Mesenchymal stem cell (in vitro differentiated cells and primary cell): ENCODE data around the gene INPP4A.

Source experiments
- DNase-seq: peaks from one replicate; pipeline ENCODE4 v3.0.0-alpha.2; 2013
- H2AFZ ChIP-seq: one replicate; pipeline ENCODE4 v1.6.1; 2013; ENCODE audit warnings: low read depth, mild to moderate bottlenecking, control low read depth, inconsistent platforms, low read length, moderate library complexity
- H2AK5ac ChIP-seq: 2 replicates; pipeline ENCODE4 v1.6.1; 2013; ENCODE audit warnings: low read length, moderate library complexity, mild to moderate bottlenecking, inconsistent platforms; ENCODE audit not compliant: severe bottlenecking
- H2BK120ac ChIP-seq: one replicate; pipeline ENCODE4 v1.6.1; 2013; ENCODE audit warnings: low read depth, mild to moderate bottlenecking, inconsistent platforms, low read length, moderate library complexity
- H2BK12ac ChIP-seq, 2 experiments: one replicate each; pipeline ENCODE4 v1.6.1; 2013; ENCODE audit warnings: inconsistent platforms in 2 of 2, low read length in 2 of 2, mild to moderate bottlenecking in 2 of 2, moderate library complexity in 2 of 2, control low read depth in 1 of 2
- H2BK15ac ChIP-seq: one replicate; pipeline ENCODE4 v1.6.1; 2013; ENCODE audit warnings: mild to moderate bottlenecking, low read depth, inconsistent platforms; ENCODE audit not compliant: poor library complexity, severe bottlenecking
- H2BK5ac ChIP-seq: 2 replicates; pipeline ENCODE4 v1.6.1; 2013; ENCODE audit warnings: low read depth, mild to moderate bottlenecking, low read length, control low read depth, inconsistent platforms; ENCODE audit not compliant: poor library complexity, severe bottlenecking
- H3K14ac ChIP-seq, 2 experiments: one replicate each; pipeline ENCODE4 v1.6.1; 2013; ENCODE audit warnings: inconsistent platforms in 2 of 2, low read length in 2 of 2, control low read depth in 1 of 2, mild to moderate bottlenecking in 1 of 2, moderate library complexity in 1 of 2
- H3K18ac ChIP-seq, 2 experiments: one replicate each; pipeline ENCODE4 v1.6.1; 2013; ENCODE audit warnings: inconsistent platforms in 2 of 2, low read length in 2 of 2, control low read depth in 1 of 2, low read depth in 1 of 2, mild to moderate bottlenecking in 1 of 2
- H3K23ac ChIP-seq, 2 experiments: one replicate each; pipeline ENCODE4 v1.6.1; 2013; ENCODE audit warnings: inconsistent platforms in 2 of 2, low read length in 2 of 2, mild to moderate bottlenecking in 2 of 2, moderate library complexity in 2 of 2, control low read depth in 1 of 2
- H3K27ac ChIP-seq: 2 replicates; pipeline ENCODE4 v1.5.1; 2013; ENCODE audit warnings: mild to moderate bottlenecking, moderate library complexity, low read length, control low read depth, inconsistent platforms; ENCODE audit not compliant: poor library complexity, severe bottlenecking
- H3K27me3 ChIP-seq, 2 experiments: 2 replicates each; pipeline versions ENCODE4 v1.6.1 to v1.7.0; 2013; ENCODE audit warnings: low read length in 2 of 2, mild to moderate bottlenecking in 2 of 2, moderate library complexity in 2 of 2, control low read depth in 1 of 2, inconsistent platforms in 1 of 2; ENCODE audit not compliant: control insufficient read depth in 1 of 2, insufficient read depth in 1 of 2
- H3K36me3 ChIP-seq, 2 experiments: 2 replicates each; pipeline versions ENCODE4 v1.6.1 to v1.7.0; 2013; ENCODE audit warnings: low read length in 2 of 2, control low read depth in 1 of 2, inconsistent platforms in 1 of 2, low read depth in 1 of 2, mild to moderate bottlenecking in 1 of 2; ENCODE audit not compliant: insufficient read depth in 2 of 2, control insufficient read depth in 1 of 2
- H3K4ac ChIP-seq, 2 experiments: one replicate each; pipeline ENCODE4 v1.6.1; 2013; ENCODE audit warnings: inconsistent platforms in 2 of 2, low read length in 2 of 2, mild to moderate bottlenecking in 2 of 2, moderate library complexity in 2 of 2, control low read depth in 1 of 2, low read depth in 1 of 2
- H3K4me1 ChIP-seq: 2 replicates; pipeline ENCODE4 v1.6.1; 2013; ENCODE audit warnings: low read depth, low read length, control low read depth; ENCODE audit not compliant: control insufficient read depth, insufficient read depth
- H3K4me2 ChIP-seq: 2 replicates; pipeline ENCODE4 v1.6.1; 2013; ENCODE audit warnings: low read length, mild to moderate bottlenecking, inconsistent platforms; ENCODE audit not compliant: poor library complexity, severe bottlenecking
- H3K4me3 ChIP-seq, 2 experiments: 2 replicates each; pipeline versions ENCODE4 v1.5.1 to v1.7.0; 2013; ENCODE audit warnings: low read length in 2 of 2, mild to moderate bottlenecking in 2 of 2, control low read depth in 1 of 2, low read depth in 1 of 2; ENCODE audit not compliant: insufficient read depth in 1 of 2
- H3K79me1 ChIP-seq: replicated peaks from 2 replicates; pipeline ENCODE4 v1.6.1; 2013; ENCODE audit warnings: mild to moderate bottlenecking, control low read depth, low read length, inconsistent platforms; ENCODE audit not compliant: poor library complexity, severe bottlenecking
- H3K9ac ChIP-seq: 2 replicates; pipeline ENCODE4 v1.7.0; 2013; ENCODE audit warnings: mild to moderate bottlenecking, low read length, moderate library complexity
- H3K9me3 ChIP-seq: 2 replicates; pipeline ENCODE4 v1.7.0; 2013; ENCODE audit warnings: mild to moderate bottlenecking, low read length; ENCODE audit not compliant: control insufficient read depth
- H4K8ac ChIP-seq: one replicate; pipeline ENCODE4 v1.6.1; 2013; ENCODE audit warnings: inconsistent platforms, mild to moderate bottlenecking, low read length, moderate library complexity
- H4K91ac ChIP-seq: one replicate; pipeline ENCODE4 v1.6.1; 2013; ENCODE audit warnings: mild to moderate bottlenecking, low read length, inconsistent platforms
- WGBS: methylation state at CpG from one replicate; pipeline ENCODE4 v1.1.7; 2013; ENCODE audit warnings: mixed read lengths; 5-methylcytosine and 5-hydroxymethylcytosine counted together

Gene INPP4A

DNA sequence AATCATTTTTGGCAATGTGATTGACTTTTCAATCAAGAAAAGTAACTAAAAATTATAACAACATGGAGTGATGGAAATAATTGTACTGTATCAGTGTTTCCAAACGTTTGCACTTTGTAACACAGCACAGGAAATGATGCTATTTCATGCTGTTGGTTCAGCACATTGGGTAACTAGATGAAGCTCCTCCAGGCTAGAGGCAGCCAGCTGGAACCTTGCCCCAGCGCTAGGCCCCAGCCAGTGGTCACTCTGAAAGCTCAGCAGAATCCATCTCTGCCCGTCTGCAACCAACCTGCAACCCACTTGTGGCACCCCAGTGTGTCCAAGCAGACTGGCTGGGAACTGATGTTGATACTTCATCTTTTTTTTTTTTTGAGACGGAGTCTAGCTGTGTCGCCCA lies 179.0 kb downstream of the INPP4A start:
- WGBS = 79% methylated on average over 3 of the region's 5 CpGs
- H2BK15ac ChIP-seq = no peak overlapping the region

DNA sequence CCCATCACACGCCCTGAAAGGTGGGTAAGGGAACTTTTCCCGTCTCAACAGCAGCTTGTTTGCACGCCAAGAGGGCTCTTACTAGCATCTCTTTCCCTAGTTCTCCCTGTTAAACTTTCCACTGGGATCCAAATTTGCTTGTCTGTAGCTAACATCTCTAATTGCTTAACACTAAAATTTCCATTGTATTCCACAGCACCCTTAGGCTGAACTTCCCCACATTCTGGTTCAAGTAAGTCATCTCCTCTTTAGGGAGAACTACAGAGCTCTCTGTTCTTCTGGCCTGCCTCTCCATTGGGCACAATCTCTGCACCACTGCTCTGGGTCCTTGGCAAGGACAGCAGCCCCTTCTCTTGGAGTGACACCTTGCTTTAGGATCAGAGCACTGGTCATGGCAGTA lies 187.7 kb downstream of the INPP4A start:
- Histone ChIP-seq H3K23ac (no peak overlapping the region), H3K14ac (no peak overlapping the region), H4K8ac (no peak overlapping the region), H3K9ac (no peak overlapping the region), H3K36me3 (no peaks in the 10 kb centered on the region), H3K4ac (no peak overlapping the region), H2BK15ac (no peak overlapping the region), H3K18ac (no peak overlapping the region), H2AK5ac (no peak overlapping the region), H3K79me1 (no peaks in the 10 kb centered on the region), H2BK5ac (no peak overlapping the region), H3K4me1 (no peaks in the 10 kb centered on the region), H2AFZ (no peak overlapping the region), H3K27ac (no peak overlapping the region), H3K4me3 (no peak overlapping the region), H3K4me2 (no peak overlapping the region), H3K27me3 (peaks cover 0 to 14% of the 10 kb centered on the region in 2 experiments), H2BK12ac (no peak overlapping the region), H4K91ac (no peak overlapping the region), H2BK120ac (no peak overlapping the region), H3K9me3 (no peaks in the 10 kb centered on the region)
- DNase-seq = no peak
- 68% methylated on average over 3 of the region's 3 CpGs for WGBS

More for the DNA sequence above, 179.0 kb downstream of the INPP4A start:
- H4K8ac ChIP-seq = no peak overlapping the region
- peaks cover 0 to 1% of the 10 kb centered on the region in 2 experiments for H3K27me3 ChIP-seq
- no peaks in the 10 kb centered on the region for H3K9me3 ChIP-seq
- H3K18ac ChIP-seq = no peak overlapping the region
- H3K79me1 ChIP-seq = no peaks in the 10 kb centered on the region
- H2AK5ac ChIP-seq = no peak overlapping the region
- no peak overlapping the region for H2BK12ac ChIP-seq
- H3K23ac ChIP-seq = no peak overlapping the region
- peaks cover 0 to 3% of the 10 kb centered on the region in 2 experiments for H3K36me3 ChIP-seq
- H4K91ac ChIP-seq = no peak overlapping the region
- no peak overlapping the region for H2AFZ ChIP-seq
- H2BK120ac ChIP-seq = no peak overlapping the region
- no peak overlapping the region for H3K4me3 ChIP-seq
- no peak overlapping the region for H3K4me2 ChIP-seq
- H3K4ac ChIP-seq = no peak overlapping the region
- H3K27ac ChIP-seq = no peak overlapping the region
- no peak overlapping the region for H2BK5ac ChIP-seq
- no peak overlapping the region for H3K9ac ChIP-seq
- no peak for DNase-seq
- H3K4me1 ChIP-seq = peaks cover 2% of the 10 kb centered on the region
- no peak overlapping the region for H3K14ac ChIP-seq

DNA sequence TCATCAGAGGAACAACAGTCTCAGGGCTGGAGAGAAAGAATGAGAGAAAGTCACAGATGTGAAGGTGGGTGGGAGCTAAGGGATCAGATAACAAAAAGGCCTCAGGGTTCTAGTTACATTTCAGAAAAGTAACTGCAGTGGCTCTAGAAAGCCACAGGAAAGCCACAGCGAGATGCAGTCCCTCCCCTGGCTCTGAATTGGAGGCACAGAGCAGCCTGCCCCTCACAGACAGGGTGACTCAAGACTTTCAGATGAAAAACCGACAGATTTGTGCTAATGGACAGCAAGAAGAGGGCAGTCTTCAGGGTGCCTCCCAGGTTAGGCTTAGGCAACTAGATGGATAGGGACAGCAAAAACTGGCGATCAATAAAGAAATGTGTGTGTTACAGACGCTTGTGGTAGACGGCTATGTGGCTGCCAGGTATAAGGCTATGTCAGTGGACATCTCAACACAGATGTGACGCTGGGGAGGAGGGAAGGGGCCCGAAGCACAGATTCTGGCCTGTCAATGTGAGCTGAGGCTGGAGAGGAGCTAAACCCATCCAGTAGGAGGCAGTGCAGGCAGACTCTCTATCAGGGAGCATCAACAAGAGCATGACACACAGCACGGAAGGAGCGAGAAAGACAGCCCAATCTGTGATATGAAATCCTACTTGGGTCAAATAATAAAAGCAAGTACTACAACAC lies 189.9 kb downstream of the INPP4A start:
- Histone ChIP-seq H3K4me3 (no peak overlapping the region), H2AFZ (no peak overlapping the region), H4K8ac (no peak overlapping the region), H4K91ac (no peak overlapping the region), H3K27ac (no peak overlapping the region), H3K18ac (no peak overlapping the region), H3K9ac (no peak overlapping the region), H2BK15ac (no peak overlapping the region), H2BK12ac (no peak overlapping the region), H2BK5ac (no peak overlapping the region), H3K4me2 (no peak overlapping the region), H3K23ac (no peak overlapping the region), H2BK120ac (no peak overlapping the region), H3K36me3 (no peaks in the 10 kb centered on the region), H3K14ac (no peak overlapping the region), H3K27me3 (peaks cover 0 to 14% of the 10 kb centered on the region in 2 experiments), H3K4ac (no peak overlapping the region), H2AK5ac (no peak overlapping the region), H3K4me1 (no peaks in the 10 kb centered on the region), H3K79me1 (no peaks in the 10 kb centered on the region), H3K9me3 (no peaks in the 10 kb centered on the region)
- no peak for DNase-seq
- 52% methylated on average over 9 of the region's 9 CpGs for WGBS

DNA sequence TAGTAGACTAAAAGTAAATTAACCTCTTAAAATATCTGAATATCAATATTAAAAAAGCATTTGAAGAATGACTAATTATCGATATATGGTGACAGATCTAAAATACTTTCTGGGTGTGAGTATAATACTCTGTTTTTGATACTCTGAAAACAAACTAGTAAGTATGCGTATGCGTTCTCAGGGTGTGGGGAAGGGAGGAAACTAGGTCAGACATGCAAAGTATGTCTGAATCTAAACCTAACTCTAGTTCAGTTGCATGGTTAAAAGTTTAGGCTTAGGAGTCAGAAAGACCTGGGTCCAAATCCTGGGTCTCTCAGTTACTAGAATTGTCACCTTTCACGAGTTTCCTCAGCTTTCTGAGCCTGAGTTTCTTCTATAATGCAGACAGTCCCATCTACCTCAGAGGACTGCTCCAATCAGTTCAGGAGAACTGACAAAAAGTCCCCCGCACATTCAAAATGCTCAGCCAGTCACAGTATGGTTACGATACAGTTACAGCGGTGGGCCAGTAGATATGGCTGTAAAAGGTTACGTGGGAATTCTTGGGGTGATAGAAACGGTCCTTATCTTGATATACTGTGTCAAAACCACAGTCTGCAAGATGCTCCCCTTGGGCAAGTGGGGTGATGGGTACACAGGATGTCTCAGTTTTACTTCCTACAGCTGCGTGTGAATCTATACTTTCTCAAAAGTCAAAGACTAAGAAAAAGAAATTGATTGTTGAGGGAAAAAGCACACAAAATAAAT lies 192.9 kb downstream of the INPP4A start:
- Histone ChIP-seq H3K18ac (no peak overlapping the region), H2AFZ (no peak overlapping the region), H3K4me1 (no peaks in the 10 kb centered on the region), H3K9me3 (no peaks in the 10 kb centered on the region), H3K9ac (no peak overlapping the region), H4K8ac (no peak overlapping the region), H3K36me3 (no peaks in the 10 kb centered on the region), H3K23ac (no peak overlapping the region), H2BK5ac (no peak overlapping the region), H2BK120ac (no peak overlapping the region), H3K4me2 (no peak overlapping the region), H3K79me1 (no peaks in the 10 kb centered on the region), H2AK5ac (no peak overlapping the region), H3K14ac (no peak overlapping the region), H4K91ac (no peak overlapping the region), H3K27me3 (peaks cover 0 to 9% of the 10 kb centered on the region in 2 experiments), H3K4ac (no peak overlapping the region), H2BK15ac (no peak overlapping the region), H3K27ac (no peak overlapping the region), H3K4me3 (no peak overlapping the region), H2BK12ac (no peak overlapping the region)
- 83% methylated on average over 9 of the region's 10 CpGs for WGBS
- no peak for DNase-seq
